T-helper 1 cell treated with Interleukin-12 subunit alpha and Interleukin-12 subunit beta and Interleukin-4 antibody, amounts not matched to agents 30 ng/mL and 1 ng/mL, for 36 hours (primary cell): ENCODE results near the gene FOXD4L1. TPM values are rescaled to one million over a fixed set of nuclear protein-coding genes. Genes with fewer than 3 reads are reported as not detected.
"Not testable (repeated sequence)": the region's sequence is repeated elsewhere in the genome, so short reads cannot be mapped to it uniquely, and the experiment has no call there.

ENCODE experiments used
- intact Hi-C: fragments of 100-400 bp; cut with micrococcal nuclease; formaldehyde crosslinking; loops from one replicate; pipeline ENCODE4 v1.15.1; 2024
- total RNA-seq: library from RNA; stranded (reverse); gene quantifications from 2 replicates; pipeline ENCODE4 v1.2.3, GENCODE V29; 2022

Gene FOXD4L1
- 0.10 and 0.24 TPM in 2 replicates for total RNA-seq

DNA sequence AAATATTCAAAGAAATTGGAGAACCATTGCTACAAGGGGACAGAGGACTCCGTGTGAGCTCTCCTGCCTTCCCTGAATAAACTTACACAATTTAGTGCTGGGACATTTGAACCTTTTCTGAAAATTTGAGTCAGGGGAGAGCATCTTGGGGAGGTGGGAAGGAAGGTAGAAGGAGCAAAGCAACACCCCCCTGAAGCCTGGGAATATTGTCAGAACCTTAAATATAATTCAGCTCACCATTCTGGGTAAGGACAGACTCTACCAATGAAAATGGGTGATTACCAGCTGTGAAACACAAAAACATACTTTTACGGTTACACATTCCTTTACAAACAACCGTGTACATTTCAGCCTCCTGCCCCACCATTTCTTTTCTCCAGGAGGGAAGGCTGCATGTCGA lies at the start of gene FOXD4L1:
FOXD4L1 (plus strand) TSS at position 301 of the 400 bp plus-strand sequence. CDS start 592 bp downstream, outside the sequence.
- intact Hi-C loops, result not testable (repeated sequence)

DNA sequence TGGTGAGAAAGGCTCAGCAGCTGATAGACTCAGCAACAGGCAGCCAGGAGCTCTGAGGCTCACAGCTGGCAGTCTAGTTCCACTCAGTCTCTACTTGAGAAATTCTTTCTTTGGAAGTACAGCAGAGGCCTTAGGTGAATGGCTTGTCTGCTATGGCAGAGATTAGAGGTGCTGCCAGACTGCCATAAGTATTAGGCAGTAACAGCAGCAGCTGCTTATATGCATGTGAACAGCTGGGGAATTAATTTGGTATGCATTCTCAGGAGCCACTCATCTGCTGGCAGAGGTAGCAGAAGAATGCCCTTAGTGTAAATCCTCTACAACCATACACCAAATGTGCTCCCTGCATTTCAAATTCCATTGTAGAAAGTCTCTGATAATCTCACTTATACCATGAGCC lies 32.7 kb upstream of the FOXD4L1 start:
- intact Hi-C loops, result not testable (repeated sequence)

DNA sequence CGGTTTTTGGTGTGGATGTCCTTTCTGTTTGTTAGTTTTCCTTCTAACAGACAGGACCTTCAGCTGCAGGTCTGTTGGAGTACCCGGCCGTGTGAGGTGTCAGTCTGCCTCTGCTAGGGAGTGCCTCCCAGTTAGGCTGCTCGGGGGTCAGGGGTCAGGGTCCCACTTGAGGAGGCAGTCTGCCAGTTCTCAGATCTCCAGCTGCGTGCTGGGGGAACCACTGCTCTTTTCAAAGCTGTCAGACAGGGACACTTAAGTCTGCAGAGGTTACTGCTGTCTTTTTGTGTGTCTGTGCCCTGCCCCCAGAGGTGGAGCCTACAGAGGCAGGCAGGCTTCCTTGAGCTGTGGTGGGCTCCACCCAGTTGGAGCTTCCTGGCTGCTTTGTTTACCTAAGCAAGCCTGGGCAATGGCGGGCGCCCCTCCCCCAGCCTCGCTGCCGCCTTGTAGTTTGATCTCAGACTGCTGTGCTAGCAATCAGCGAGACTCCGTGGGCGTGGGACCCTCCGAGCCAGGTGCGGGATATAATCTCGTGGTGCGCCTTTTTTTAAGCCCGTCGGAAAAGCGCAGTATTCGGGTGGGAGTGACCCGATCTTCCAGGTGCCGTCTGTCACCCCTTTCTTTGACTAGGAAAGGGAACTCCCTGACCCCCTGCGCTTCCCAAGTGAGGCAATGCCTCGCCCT lies 21.6 kb upstream of the FOXD4L1 start:
- intact Hi-C loops, result not testable (repeated sequence)

DNA sequence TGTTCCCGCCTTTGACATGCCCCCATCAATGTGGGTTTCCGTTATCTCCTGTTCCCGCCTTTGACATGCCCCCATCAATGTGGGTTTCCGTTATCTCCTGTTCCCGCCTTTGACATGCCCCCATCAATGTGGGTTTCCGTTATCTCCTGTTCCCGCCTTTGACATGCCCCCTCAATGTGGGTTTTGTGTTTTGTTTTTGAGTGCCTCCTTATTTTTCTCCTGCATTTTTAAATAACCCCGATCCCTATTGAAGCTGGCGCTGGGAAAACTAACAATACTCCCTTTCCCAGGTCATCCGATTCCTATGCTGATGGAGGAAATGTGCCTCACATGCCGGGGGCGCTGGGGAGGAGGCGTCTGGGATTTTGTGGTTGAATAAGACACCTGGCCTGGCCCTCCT lies 1.9 kb upstream of the FOXD4L1 start:
- intact Hi-C loops, result not testable (repeated sequence)

DNA sequence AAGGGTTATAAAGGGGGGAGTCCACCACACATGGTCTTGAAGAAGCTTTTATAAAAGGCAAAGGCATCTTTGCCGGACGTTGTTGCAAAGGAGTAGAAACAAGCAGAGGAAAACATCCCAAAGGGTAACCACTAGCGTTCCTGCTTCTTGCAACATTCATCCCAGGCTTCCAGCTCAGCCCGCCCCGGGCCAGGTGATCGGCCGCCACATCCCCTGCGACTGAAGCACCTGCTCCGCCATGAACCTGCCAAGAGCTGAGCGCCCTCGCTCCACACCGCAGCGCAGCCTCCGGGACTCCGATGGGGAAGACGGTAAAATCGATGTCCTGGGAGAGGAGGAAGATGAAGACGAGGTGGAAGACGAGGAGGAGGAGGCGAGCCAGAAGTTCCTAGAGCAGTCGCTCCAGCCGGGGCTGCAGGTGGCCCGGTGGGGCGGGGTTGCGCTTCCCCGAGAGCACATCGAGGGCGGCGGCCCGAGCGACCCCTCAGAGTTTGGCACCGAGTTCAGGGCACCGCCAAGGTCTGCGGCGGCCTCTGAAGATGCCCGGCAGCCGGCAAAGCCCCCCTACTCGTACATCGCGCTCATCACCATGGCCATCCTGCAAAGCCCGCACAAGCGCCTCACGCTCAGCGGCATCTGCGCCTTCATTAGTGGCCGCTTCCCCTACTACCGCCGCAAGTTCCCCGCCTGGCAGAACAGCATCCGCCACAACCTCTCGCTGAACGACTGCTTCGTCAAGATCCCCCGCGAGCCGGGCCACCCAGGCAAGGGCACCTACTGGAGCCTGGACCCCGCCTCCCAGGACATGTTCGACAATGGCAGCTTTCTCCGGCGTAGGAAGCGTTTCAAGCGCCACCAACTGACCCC lies 787 bp downstream of the FOXD4L1 start:
- intact Hi-C loops, result not testable (repeated sequence)

DNA sequence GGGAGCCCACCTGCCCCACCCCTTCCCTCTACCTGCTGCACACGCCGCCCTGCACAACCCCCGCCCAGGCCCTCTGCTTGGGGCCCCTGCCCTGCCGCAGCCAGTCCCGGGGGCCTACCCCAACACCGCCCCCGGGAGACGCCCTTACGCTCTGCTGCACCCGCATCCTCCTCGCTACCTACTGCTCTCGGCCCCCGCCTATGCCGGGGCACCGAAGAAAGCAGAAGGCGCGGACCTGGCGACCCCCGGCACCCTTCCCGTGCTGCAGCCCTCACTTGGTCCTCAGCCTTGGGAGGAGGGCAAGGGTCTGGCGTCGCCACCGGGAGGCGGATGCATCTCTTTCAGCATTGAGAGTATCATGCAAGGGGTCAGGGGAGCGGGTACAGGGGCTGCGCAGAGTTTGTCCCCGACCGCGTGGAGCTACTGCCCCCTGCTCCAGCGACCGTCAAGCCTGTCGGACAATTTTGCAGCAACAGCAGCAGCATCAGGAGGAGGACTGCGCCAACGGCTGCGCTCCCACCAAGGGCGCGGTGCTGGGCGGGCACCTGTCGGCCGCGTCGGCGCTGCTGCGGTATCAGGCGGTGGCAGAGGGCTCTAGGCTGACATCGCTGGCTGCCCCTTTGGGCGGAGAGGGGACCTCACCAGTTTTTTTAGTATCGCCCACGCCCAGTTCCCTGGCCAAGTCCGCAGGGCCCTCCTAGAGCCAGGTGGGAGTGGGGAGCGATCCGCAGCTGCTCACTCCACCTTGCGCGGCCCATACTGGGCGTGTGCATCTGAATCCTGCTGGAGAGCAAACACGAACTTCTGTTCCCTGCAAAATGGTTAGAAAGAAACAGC lies 1.6 kb downstream of the FOXD4L1 start:
- intact Hi-C loops, result loop anchor here (10.0 kb wide), 1 partner anchor 225 kb away; the partner anchor contains the start of gene PAX8

DNA sequence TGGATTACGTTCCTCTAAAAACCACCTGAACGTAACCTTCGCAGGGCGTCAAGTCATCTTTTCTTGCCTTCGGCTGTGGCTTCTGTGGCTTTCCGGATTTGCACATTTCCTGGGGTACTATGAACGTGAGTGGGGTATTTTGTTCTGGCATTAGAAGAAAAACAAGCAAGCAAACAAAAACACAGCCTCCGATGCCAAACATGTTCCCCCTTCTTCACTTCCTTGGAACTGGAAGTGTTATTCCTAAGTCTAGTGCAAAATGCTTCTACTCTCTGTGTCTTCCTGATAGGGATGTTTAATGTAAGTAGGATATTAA lies 2.2 kb downstream of the FOXD4L1 start:
- intact Hi-C loops, result loop anchor here (10.0 kb wide), 1 partner anchor 226 kb away; the partner anchor contains the start of gene PAX8

DNA sequence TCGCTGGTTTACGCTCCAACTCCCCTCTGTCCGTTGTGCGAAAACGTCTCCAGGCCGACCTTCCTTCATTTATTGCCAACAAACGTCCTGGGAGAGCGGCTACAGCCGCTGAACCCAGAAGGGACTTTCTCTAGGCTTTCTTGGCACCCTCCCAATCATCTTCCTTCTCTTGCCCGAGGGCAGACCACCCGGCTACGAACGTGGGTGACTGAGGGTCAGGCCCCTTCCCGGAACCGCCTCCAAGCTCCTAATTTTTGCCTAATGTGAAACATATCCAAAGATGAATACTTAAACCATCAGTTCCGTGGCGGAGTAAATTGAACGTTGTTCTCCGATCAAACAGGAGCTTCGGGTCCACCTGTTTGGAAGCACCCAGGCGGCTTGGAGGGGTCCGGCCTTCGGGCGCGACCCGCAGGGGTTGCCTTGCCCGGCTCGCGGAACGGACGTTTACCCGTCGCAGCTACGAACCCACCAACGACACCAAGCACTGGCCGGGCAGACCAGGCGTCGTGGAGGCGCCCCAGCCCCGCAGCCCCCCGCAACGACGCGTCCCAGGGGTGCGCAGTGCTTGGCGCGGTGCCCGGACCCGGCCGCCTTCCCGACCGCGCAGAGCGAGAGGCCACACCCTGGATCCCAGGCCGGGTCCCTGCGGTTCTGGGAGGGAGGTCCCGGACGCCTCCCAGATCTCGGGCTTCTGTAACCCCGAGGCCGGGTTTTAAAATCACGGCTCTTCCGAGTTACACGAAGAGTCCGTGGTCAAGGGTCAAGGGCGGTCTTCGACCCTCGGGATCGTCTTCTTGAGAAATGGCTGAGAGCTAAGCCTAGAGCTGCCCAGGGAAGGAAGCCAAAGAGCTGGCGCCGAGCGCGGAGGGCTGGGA lies 4.0 kb downstream of the FOXD4L1 start:
- intact Hi-C loops, result loop anchor here (10.0 kb wide), 1 partner anchor 228 kb away; the partner anchor contains the start of gene PAX8

DNA sequence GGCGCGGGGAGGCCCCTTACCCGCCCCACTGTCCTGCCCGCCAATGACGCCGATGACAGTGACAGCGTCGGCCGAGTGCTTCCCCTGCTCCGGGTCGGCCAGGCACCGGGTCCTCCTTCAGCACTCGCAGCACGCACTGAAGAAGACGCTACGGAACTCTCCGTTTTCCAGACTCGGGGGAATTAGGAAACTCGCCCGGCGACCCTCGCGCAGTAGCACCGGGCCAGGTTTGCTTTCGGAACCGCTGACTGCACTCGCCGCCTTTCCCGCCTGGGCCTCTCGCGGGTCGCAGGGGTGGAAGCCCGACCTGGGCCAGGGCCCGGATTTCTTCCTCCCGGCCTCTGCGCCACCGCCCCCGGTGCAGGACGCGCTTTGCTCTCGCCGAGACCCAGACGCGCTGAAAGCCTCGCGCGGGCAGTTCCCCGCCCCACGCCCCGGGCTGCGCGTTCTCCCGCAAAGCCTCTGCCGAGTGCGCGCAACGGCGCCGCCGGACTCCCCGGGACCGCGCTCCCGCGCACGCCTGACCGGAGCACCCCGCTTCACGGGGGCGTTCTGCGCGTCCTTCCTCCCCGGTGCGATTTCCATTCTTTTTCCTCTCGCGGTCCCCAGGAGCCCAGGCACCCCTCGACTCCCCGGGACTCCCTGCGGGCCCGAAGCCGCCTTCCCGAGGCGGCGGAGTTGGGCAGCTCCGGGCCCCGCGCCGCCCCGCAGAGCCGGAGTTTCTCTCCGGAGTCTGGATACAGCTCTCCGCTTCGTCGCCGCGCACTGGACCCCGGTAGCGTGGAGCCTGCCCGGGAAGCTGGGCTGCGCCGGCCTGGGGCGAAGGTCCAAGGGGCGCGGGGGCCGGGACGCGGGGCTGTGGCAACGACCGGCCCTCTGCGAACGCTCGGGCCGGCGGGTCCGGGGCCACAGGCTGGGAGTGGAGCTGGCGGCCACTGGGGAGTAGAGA lies 4.9 kb downstream of the FOXD4L1 start:
- intact Hi-C loops, result loop anchor here (10.0 kb wide), 1 partner anchor 229 kb away; the partner anchor contains the start of gene PAX8

DNA sequence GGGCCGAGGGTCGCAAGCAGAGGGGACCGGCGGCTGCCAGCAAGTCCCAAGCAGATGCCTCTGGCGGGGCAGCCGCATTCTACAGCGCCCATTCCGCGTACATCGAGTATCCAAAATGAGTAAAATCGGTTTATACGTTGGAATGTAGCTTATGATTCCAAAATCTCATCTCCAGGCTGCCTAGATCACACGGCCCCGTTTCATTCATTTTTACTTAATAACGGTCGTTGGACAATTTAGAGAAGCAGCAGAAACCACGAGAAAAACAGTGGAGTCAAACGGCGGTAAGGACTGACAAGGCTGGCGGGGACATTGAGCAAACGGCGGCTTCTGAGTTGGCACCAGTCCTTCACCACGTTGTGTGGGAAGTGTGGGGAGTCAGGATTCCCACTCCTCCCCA lies 5.6 kb downstream of the FOXD4L1 start:
- intact Hi-C loops, result loop anchor here (10.0 kb wide), 1 partner anchor 229 kb away; the partner anchor contains the start of gene PAX8

DNA sequence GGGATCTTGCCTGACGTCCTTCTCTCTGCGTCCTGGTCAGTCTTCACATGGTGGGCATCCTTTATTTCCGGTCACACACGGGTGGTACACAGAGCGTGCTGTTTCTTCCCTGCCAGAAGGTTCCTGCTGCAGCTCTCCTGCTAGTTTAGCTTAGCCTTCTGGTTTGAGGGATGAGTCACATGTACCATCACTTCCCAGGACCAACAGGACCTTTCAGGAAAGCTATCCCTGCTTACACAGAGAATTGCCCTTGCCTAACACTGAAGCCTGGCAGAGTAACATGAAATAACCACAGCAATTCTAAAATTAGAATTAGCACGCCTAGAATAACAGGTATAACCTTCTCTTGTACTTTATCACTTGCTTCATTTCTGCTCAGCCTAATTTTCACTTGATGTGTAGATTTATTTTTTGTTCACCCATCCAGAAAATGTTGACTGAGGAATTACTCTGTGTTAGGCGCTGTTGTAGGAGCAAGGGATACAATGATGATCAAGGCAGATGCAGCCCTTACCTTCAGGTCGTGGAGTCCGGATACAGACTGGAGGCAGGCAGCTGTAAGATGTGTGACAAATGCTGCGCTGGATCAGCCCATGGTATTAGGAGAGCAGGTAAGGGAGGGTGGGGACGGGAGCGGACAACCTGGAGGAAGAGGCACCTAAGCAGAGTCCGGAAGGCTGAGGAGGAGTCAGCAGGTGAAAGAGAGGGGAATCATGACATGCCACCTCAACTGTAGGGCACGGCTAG lies 9.1 kb downstream of the FOXD4L1 start:
- intact Hi-C loops, result loop anchor here (10.0 kb wide), 1 partner anchor 233 kb away; the partner anchor contains the start of gene PAX8

DNA sequence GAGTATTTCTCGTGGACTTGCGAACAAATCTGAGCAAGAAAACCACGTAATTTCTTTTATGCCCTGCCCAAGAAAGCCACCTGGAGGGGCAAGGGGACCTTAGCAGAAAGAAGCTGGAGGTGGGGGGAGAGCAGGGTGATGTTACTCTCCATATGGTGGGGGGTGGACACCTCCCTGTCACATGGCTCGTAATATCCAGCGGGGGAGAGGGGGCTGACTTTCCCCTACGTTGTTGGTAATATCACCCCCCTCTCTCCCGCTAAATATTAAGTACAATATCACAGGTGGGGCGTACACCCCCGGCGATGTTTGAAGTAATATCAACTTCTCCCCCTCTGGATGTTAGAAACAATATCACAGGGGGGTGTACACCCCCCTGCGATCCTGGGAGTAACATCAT lies 9.7 kb downstream of the FOXD4L1 start:
- intact Hi-C loops, result loop anchor here (10.0 kb wide), 1 partner anchor 233 kb away; the partner anchor contains the start of gene PAX8

DNA sequence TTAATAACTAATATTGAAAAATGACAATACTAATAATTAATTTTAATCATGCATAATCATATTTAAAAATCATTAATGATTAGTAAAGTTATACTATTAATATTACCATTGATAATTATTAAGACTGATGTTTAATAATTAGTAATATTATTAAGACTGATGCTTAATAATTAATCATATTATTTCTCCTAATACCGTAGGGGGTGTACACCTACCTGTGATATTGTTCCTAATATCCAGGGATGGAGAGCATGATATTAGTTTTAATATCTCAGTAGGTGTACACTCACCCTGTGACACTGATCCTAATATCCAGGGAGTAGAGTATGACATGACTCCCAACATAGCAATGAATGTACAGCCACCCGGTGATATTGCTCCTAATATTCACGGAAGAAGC lies 12.4 kb downstream of the FOXD4L1 start:
- intact Hi-C loops, result not testable (repeated sequence)

DNA sequence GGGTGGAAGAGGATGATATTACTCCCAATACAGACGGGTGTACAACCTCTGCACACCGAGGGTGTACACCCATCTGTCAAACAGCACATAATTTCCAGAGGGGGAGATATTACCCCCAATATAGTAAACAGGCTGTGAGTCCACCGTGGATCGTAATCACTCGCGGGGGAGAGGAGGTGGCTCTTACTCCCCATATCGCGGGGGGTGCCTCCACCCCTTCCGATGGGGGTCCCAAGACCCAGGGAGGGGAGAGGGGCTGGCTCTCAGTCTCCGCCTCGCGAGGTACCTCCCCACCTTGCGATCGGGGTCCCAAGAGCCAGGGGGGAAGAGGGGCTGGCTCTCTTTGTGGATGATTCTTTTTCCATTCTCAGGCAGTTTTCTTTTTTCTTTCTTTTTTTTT lies 13.4 kb downstream of the FOXD4L1 start:
- intact Hi-C loops, result not testable (repeated sequence)

DNA sequence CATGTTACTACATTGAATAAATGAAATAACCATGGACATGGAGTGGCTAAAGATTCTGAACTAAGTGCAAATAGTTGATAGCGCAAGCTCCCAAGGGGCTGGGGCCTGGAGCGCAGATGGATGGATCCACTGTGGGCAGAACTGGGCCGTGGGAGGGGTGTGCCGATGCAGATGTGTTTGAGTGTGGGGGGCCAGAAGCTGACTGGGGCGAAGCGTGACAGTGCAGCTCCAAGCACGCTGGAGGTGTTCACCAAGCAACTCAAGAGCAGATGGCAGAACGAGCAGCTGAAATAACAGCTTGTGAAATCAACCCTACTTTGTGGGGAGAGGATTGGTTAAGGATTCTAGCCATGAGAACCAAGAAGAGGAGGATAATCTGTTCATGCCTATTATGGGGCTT lies 17.0 kb downstream of the FOXD4L1 start:
- intact Hi-C loops, result not testable (repeated sequence)

DNA sequence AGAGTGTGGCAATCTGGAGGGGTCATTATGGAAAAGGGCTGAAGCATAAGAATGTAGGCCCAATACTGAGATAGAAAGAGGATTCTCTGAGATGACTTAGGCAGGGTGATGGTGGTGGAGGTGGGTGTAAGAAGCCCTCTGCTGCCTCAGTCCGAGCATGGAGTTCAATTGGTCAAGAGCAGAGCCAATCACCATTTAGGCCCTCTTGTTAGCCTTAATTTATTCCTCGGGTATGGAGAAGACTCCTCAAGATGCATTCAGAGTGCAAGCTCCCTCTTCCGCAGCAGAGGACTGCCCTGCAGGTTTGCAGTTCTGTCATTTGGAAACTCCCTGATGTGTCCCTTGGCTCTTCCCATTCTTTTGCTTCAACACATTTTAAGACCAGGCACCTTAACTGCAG lies 17.5 kb downstream of the FOXD4L1 start:
- intact Hi-C loops, result not testable (repeated sequence)

DNA sequence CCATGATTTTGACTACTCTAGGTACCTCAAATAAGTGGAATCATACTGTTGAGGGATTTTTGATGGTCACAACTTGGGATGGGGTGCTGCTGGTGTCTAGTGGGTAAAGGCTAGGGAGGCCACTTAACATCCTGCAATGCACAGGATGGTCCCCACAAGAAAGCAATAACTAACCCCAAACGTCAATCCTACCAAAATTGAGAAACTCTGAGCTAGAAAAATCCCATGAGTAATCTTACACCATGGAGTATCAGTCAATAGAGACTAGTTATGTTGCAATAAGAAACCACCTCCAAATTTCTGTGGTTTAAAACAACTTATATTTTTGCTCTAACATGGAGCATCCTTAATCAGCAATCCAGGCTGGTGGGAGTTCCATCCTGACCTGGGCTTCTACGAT lies 18.6 kb downstream of the FOXD4L1 start:
- intact Hi-C loops, result not testable (repeated sequence)

DNA sequence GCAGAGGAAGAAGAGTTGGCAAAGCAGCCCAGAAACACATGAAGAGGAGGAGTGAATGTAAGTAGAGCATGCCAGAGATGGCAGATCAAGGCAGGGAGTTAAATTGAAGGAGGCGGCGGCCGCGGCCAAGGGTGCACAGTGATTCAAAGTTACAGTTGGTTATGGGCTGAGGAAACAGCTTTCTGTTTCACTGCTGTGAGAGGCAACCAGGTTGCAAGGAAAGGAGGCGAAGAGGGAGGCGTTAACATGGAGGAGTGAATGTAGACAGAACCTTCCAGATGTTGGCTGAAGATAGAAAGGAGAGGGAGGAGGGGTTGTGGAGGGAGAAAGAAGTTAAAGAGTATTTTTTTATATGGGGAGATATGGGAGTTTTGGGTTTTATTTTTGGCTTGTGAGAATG lies 22.4 kb downstream of the FOXD4L1 start:
- intact Hi-C loops, result not testable (repeated sequence)
